Heart left ventricle (tissue), 16 donors: Measurements from ENCODE around the gene MGAM2. TPM values are rescaled to one million over a fixed set of nuclear protein-coding genes. Genes with fewer than 3 reads are reported as not detected.

Experiments used
- ATAC-seq, 4 donors: fragments of 200-7000 bp; cut with Tn5 transposase; one replicate each; pipeline ENCODE4 v1.9.1; 2020 to 2022; ENCODE audit warnings: moderate library complexity in 4 of 4, mild to moderate bottlenecking in 3 of 4, moderate number of reproducible peaks in 1 of 4
- DNase-seq, 5 donors: peaks; one replicate each; pipeline ENCODE4 v3.0.0-alpha.2; 2020
- H3K27ac ChIP-seq, 12 donors: fragments of 200-600 bp; sonication (generic) in 4 of 12; one replicate each; pipeline versions ENCODE4 v1.5.0 to v1.8.0; 2016 to 2022; ENCODE audit warnings: mild to moderate bottlenecking in 2 of 12
- H3K27me3 ChIP-seq, 9 donors: fragments of 200-600 bp; sonication (generic) in 2 of 9; one replicate each; pipeline versions ENCODE4 v1.5.1 to v1.8.0; 2016 to 2022; ENCODE audit warnings: mild to moderate bottlenecking in 3 of 9
- H3K36me3 ChIP-seq, 9 donors: fragments of 200-600 bp; sonication (generic) in 2 of 9; one replicate each; pipeline versions ENCODE4 v1.5.0 to v1.8.0; 2018 to 2022; ENCODE audit warnings: mild to moderate bottlenecking in 2 of 9
- H3K4me1 ChIP-seq, 12 donors: fragments of 200-600 bp; sonication (generic) in 4 of 12; one replicate each; pipeline versions ENCODE4 v1.5.0 to v1.8.0; 2016 to 2022; ENCODE audit warnings: mild to moderate bottlenecking in 3 of 12
- H3K4me3 ChIP-seq, 12 donors: fragments of 200-600 bp; sonication (generic) in 4 of 12; one replicate each; pipeline versions ENCODE4 v1.5.0 to v1.8.0; 2017 to 2022; ENCODE audit warnings: mild to moderate bottlenecking in 9 of 12, moderate library complexity in 4 of 12
- H3K9me3 ChIP-seq, 12 donors: fragments of 200-600 bp; sonication (generic) in 4 of 12; one replicate each; pipeline versions ENCODE4 v1.5.0 to v1.8.0; 2016 to 2022; ENCODE audit warnings: mild to moderate bottlenecking in 1 of 12
- CTCF ChIP-seq, 12 donors: fragments of 200-600 bp; sonication (generic) in 4 of 12; IDR thresholded peaks; one replicate each; pipeline versions ENCODE4 v1.5.0 to v1.8.0; 2018 to 2022; ENCODE audit warnings: antibody characterized with exemption in 12 of 12, mild to moderate bottlenecking in 5 of 12
- POLR2A ChIP-seq, 2 donors: fragments of 450-650 bp; IDR thresholded peaks; one replicate each; pipeline ENCODE4 v1.6.1; 2017; ENCODE audit warnings: antibody characterized with exemption in 2 of 2, mild to moderate bottlenecking in 2 of 2, moderate library complexity in 2 of 2
- WGBS, 4 donors: extraction: QIAGEN DNeasy Blood & Tissue Kit in 2 of 4; methylation state at CpG; one replicate each; pipeline versions ENCODE4 v1.1.5 to v1.1.7; 2013 to 2018; 5-methylcytosine and 5-hydroxymethylcytosine counted together
- intact Hi-C, 10 donors: fragments of 100-400 bp; cut with DNase I; formaldehyde crosslinking; loops; one replicate each; pipeline versions ENCODE4 v1.11.1 to v1.14.2; 2022
- polyA plus RNA-seq, 2 donors: library from polyadenylated mRNA; stranded (reverse); fragments of 200-250 nt; gene quantifications; one replicate each; pipeline ENCODE4 v1.2.3, GENCODE V29; 2013
- total RNA-seq, 9 donors: library from RNA; depleted of rRNA in 2 of 9; stranded (reverse); fragments of >200 nt in 2 of 9; fragmentation: NEBNext Ultra II Directional in 3 of 9; extraction: Animal tissue kit (Norgen Biotek cat#: 25700) in 3 of 9; gene quantifications; one replicate each; pipeline versions ENCODE4 v1.1.0 to v1.2.4, GENCODE V29; 2016 to 2023
- donor health status: ischemic (EF 13 %, LVEDD 7.1; RV severe dilation, severe dysfunction).
- donor health status: healthy with polysubstance abuse.
- donor health status: DM: no; HTN: yes; CAD: no.
- donor health status: DM: no; HTN: no; CAD: no.
- donor health status: ischemic (EF 25% LVEDD 6.9; RV normal size, moderate dysfunction).
- donor health status: ischemic (EF 25% LVEDD 5.7; RV mildly dilated, moderate dysfunction).
- donor health status: healthy.
- donor health status: DM: yes; HTN: yes; CAD: no.
- donor health status: ischemic (EF 35%, LVEDD 5.7; RV mildly dilated, moderate dysfunction).
- donor health status: nonischemic (EF 11% LVEDD 7.7; RV severe dilation, severe dysfunction).
- donor health status: DM: yes; HTN: yes; CAD: no.
- donor health status: PGD.
- donor health status: ischemic (EF 29% LVEDD 5.4; RV normal size, mild dysfunction).
- donor health status: nonischemic (EF 23%, LVEDD 6.1; RV moderate dilation, normal function).

Gene MGAM2
- total and polyA plus RNA-seq, 11 donors = 0.01 to 0.13 (median 0.07) TPM; not detected in 4

- H3K27me3 ChIP-seq = peaks cover 0 to 6% (median 0%) of the 10 kb centered on the region in 9 donors
- intact Hi-C loops = no loop called here
- WGBS, 4 donors = 13 to 27% (median 16%) methylated on average over 7 of the region's 7 CpGs
- H3K4me3 ChIP-seq = no peak overlapping the region
- peak in 1 of 12 donors; percentile 10 for TF ChIP-seq CTCF (IDR thresholded peaks at IDR 0.05)
- no peak for TF ChIP-seq POLR2A (IDR thresholded peaks at IDR 0.05)
- DNase-seq = no peak
- ATAC-seq = no peak
- no peaks in the 10 kb centered on the region for H3K36me3 ChIP-seq
- no peak overlapping the region for H3K27ac ChIP-seq
- H3K4me1 ChIP-seq = no peaks in the 10 kb centered on the region
- peaks cover 0 to 6% (median 0%) of the 10 kb centered on the region in 12 donors for H3K9me3 ChIP-seq
Observed at GRCh38 chr7:142231716-142232115, 120.2 kb downstream of the MGAM2 start.

- Histone ChIP-seq H3K9me3 (peaks cover 0 to 5% (median 0%) of the 10 kb centered on the region in 12 donors), H3K4me1 (no peaks in the 10 kb centered on the region), H3K27ac (no peak overlapping the region), H3K36me3 (no peaks in the 10 kb centered on the region), H3K27me3 (peaks cover 0 to 3% (median 0%) of the 10 kb centered on the region in 9 donors), H3K4me3 (no peak overlapping the region)
- TF ChIP-seq CTCF (IDR thresholded peaks at IDR 0.05) (no peak), POLR2A (IDR thresholded peaks at IDR 0.05) (no peak)
- ATAC-seq (no peak), DNase-seq (no peak)
- 23 to 51% (median 34%) methylated on average over 4 of the region's 4 CpGs for WGBS, 4 donors
- intact Hi-C loops = no loop called here
Observed at GRCh38 chr7:142240546-142240945, 129.0 kb downstream of the MGAM2 start.

GRCh38 chr7:142243823-142244222 is 132.3 kb downstream of the MGAM2 start:
- WGBS, 4 donors = 78 to 88% (median 85%) methylated on average over 10 of the region's 10 CpGs
- ATAC-seq (no peak), DNase-seq (no peak)
- no peak overlapping the region for H3K27ac ChIP-seq
- no peaks in the 10 kb centered on the region for H3K36me3 ChIP-seq
- no peak overlapping the region for H3K4me3 ChIP-seq
- intact Hi-C loops = no loop called here
- peaks cover 0 to 3% (median 0%) of the 10 kb centered on the region in 9 donors for H3K27me3 ChIP-seq
- no peaks in the 10 kb centered on the region for H3K4me1 ChIP-seq
- no peaks in the 10 kb centered on the region for H3K9me3 ChIP-seq
- no peak for TF ChIP-seq CTCF (IDR thresholded peaks at IDR 0.05)
- no peak for TF ChIP-seq POLR2A (IDR thresholded peaks at IDR 0.05)

- Histone ChIP-seq H3K27ac (no peak overlapping the region), H3K27me3 (no peaks in the 10 kb centered on the region), H3K36me3 (no peaks in the 10 kb centered on the region), H3K4me3 (no peak overlapping the region), H3K4me1 (no peaks in the 10 kb centered on the region), H3K9me3 (no peaks in the 10 kb centered on the region)
- TF ChIP-seq CTCF (IDR thresholded peaks at IDR 0.05) = no peak
- TF ChIP-seq POLR2A (IDR thresholded peaks at IDR 0.05) = no peak
- ATAC-seq = no peak
- WGBS, 4 donors = 35 to 39% (median 37%) methylated on average over 7 of the region's 7 CpGs
- DNase-seq = no peak
- intact Hi-C loops = no loop called here
Observed at GRCh38 chr7:142248166-142249160, 136.9 kb downstream of the MGAM2 start.
